IPS DF 6.9 (cell line): Measurements from ENCODE around the gene SLC26A1.

ENCODE experiments used
- DNase-seq: peaks from one replicate; pipeline ENCODE4 v3.0.0-alpha.2; 2013; ENCODE audit warnings: low read depth, low spot score
- H3K27ac ChIP-seq: one replicate; pipeline ENCODE4 v1.5.1; 2013; ENCODE audit warnings: low read length, control low read depth
- H3K27me3 ChIP-seq: 2 replicates; pipeline ENCODE4 v1.6.1; 2013; ENCODE audit warnings: mild to moderate bottlenecking, low read length; ENCODE audit not compliant: control insufficient read depth, insufficient read depth
- H3K36me3 ChIP-seq: 2 replicates; pipeline ENCODE4 v1.6.1; 2013; ENCODE audit warnings: low read length; ENCODE audit not compliant: control insufficient read depth, insufficient read depth
- H3K4me1 ChIP-seq: 2 replicates; pipeline ENCODE4 v1.6.1; 2013; ENCODE audit warnings: low read length; ENCODE audit not compliant: control insufficient read depth, insufficient read depth
- H3K4me3 ChIP-seq: 2 replicates; pipeline ENCODE4 v1.5.1; 2013; ENCODE audit warnings: mild to moderate bottlenecking, low read length
- H3K9me3 ChIP-seq: 2 replicates; pipeline ENCODE4 v1.6.1; 2013; ENCODE audit warnings: low read length, inconsistent platforms; ENCODE audit not compliant: control insufficient read depth, insufficient read depth
- WGBS: extraction: QIAGEN DNeasy Blood & Tissue Kit; methylation state at CpG from one replicate; pipeline ENCODE4 v1.1.7; 2013; ENCODE audit warnings: mixed read lengths, missing lambda C conversion rate; ENCODE audit not compliant: insufficient read length, insufficient coverage; 5-methylcytosine and 5-hydroxymethylcytosine counted together

Gene SLC26A1

GRCh38 chr4:1019729-1020470, 26.7 kb upstream of the SLC26A1 start:
- DNase-seq: no peak
- Histone ChIP-seq H3K4me3 (no peak overlapping the region), H3K9me3 (no peaks in the 10 kb centered on the region), H3K4me1 (peaks cover 1% of the 10 kb centered on the region; the same call in 1 of the 2 replicates), H3K36me3 (peaks cover 2% of the 10 kb centered on the region; the same call in 1 of the 2 replicates), H3K27ac (no peak overlapping the region), H3K27me3 (no peaks in the 10 kb centered on the region)
- no CpG with 5 or more reads among the region's 23 CpGs for WGBS

GRCh38 chr4:1019320-1019719, 26.1 kb upstream of the SLC26A1 start:
- Histone ChIP-seq H3K9me3 (no peaks in the 10 kb centered on the region), H3K36me3 (peaks cover under 1% of the 10 kb centered on the region; the same call in 1 of the 2 replicates), H3K4me1 (peaks cover 1% of the 10 kb centered on the region; the same call in 1 of the 2 replicates), H3K27ac (no peak overlapping the region), H3K27me3 (no peaks in the 10 kb centered on the region), H3K4me3 (no peak overlapping the region)
- no CpG with 5 or more reads among the region's 9 CpGs for WGBS
- DNase-seq: no peak

GRCh38 chr4:1018147-1019020, 25.2 kb upstream of the SLC26A1 start:
- Histone ChIP-seq H3K27ac (no peak overlapping the region), H3K27me3 (no peaks in the 10 kb centered on the region), H3K36me3 (no peaks in the 10 kb centered on the region; the same call in 1 of the 2 replicates), H3K9me3 (no peaks in the 10 kb centered on the region), H3K4me3 (no peak overlapping the region), H3K4me1 (peaks cover 1% of the 10 kb centered on the region; the same call in 1 of the 2 replicates)
- no CpG with 5 or more reads among the region's 29 CpGs for WGBS
- no peak for DNase-seq

DNA sequence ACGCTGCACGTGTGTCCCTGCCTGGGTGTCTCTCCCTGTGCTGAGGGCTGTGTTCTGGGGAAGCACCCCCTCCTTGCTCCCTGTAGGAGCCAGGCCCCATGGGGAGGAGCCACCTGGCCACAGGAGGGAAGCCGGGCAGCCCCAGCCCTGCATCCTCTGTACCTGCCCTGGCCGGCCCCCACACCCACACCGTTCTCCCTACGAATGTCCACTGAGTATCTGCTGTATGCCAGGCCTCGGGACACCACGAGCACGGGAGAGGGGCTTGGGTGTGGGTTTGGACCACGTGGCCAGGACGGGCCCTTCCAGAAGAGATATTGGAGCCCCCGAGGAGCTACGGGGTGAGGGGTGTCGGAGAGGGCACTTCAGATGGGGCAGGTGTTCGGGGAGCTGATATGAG, 24.5 kb upstream of the SLC26A1 start:
- no CpG with 5 or more reads among the region's 15 CpGs for WGBS
- Histone ChIP-seq H3K27ac (no peak overlapping the region), H3K27me3 (no peaks in the 10 kb centered on the region), H3K4me3 (no peak overlapping the region), H3K9me3 (no peaks in the 10 kb centered on the region), H3K36me3 (no peaks in the 10 kb centered on the region; the same call in 1 of the 2 replicates), H3K4me1 (peaks cover 1% of the 10 kb centered on the region; the same call in 1 of the 2 replicates)
- DNase-seq: no peak

GRCh38 chr4:1017211-1017610, 24.0 kb upstream of the SLC26A1 start:
- Histone ChIP-seq H3K9me3 (no peaks in the 10 kb centered on the region), H3K4me1 (peaks cover 1% of the 10 kb centered on the region; the same call in 1 of the 2 replicates), H3K27ac (no peak overlapping the region), H3K4me3 (no peak overlapping the region), H3K27me3 (no peaks in the 10 kb centered on the region), H3K36me3 (no peaks in the 10 kb centered on the region; the same call in 1 of the 2 replicates)
- no peak for DNase-seq
- no CpG with 5 or more reads among the region's 16 CpGs for WGBS

- Histone ChIP-seq H3K36me3 (no peaks in the 10 kb centered on the region; the same call in 1 of the 2 replicates), H3K4me3 (no peak overlapping the region), H3K27me3 (peaks cover under 1% of the 10 kb centered on the region; the same call in 1 of the 2 replicates), H3K27ac (no peak overlapping the region), H3K9me3 (no peaks in the 10 kb centered on the region), H3K4me1 (peaks cover 1% of the 10 kb centered on the region; the same call in 1 of the 2 replicates)
- DNase-seq: no peak
- no CpG with 5 or more reads among the region's 10 CpGs for WGBS
These were observed 22.5 kb upstream of the SLC26A1 start for GRCh38 chr4:1015746-1016145.

DNA sequence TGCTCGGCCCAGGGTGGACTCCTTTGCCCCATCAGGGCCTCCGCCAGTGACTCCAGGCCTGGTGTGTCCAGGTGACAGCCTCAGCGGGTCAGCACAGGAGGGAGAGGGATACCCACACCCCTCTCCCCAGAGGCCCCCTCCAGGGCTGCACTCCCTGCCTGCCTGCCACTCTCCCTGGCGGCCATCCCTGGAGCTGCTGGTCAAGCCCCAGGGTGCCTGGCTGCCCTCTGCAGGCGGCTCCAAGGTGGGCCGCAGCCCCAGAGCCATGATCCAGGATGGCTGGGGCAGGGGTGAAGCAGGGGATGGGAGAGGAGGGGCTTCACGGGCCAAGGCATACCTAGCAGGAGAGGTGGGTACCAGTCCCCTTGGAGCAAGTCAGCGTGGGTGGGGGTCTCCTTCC, 22.0 kb upstream of the SLC26A1 start:
- no CpG with 5 or more reads among the region's 8 CpGs for WGBS
- Histone ChIP-seq H3K27ac (no peak overlapping the region), H3K4me1 (peaks cover 2% of the 10 kb centered on the region; the same call in 1 of the 2 replicates), H3K36me3 (no peaks in the 10 kb centered on the region; the same call in 1 of the 2 replicates), H3K27me3 (peaks cover 6% of the 10 kb centered on the region; the same call in 1 of the 2 replicates), H3K9me3 (no peaks in the 10 kb centered on the region), H3K4me3 (no peak overlapping the region)
- no peak for DNase-seq

DNA sequence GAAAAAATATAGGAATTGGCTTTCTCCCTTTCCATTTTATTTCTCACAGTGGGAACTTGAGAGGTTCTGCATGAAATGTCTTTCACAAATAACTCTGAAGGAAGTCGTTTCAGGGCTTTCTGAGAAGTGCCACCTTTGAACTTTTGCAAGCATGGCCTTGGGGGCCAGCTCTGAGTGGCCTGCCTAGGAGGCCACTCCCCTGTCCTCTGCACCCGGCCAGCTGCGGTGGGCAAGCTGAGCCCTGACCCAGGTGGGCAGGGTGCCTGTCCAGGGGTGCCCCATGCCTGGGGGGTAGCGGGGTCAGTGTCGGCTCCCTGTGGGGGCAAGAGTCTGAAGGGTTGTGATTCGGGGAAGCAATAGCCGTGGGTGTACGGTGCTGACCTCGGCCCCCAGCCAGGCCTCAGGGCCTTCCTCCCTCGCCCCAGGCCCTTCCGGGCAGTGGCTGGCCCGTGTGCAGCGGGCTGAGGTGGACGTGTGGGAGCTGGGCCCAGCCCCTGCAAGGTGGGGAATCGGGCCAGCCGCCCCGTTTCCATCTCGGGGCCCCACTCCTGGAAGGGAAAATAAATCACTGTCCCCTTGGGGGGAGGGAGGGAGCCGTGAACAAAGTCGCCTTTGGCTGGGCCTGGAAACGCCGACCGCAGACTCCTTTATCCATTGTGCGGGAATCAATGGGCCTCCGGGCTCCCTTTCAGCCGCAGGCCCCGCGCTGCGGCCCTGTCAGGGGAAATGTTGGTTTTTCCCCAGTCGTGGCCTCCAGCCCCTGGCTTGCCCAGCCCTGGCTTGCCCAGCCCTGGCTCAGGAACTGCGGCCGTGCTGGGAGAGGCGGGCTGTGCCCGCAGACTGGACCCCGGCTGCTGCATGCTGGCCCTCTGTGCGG, 21.3 kb upstream of the SLC26A1 start:
- WGBS: no CpG with 5 or more reads among the region's 36 CpGs
- Histone ChIP-seq H3K4me1 (peaks cover 5% of the 10 kb centered on the region; the same call in 1 of the 2 replicates), H3K27ac (no peak overlapping the region), H3K36me3 (no peaks in the 10 kb centered on the region; the same call in 1 of the 2 replicates), H3K4me3 (no peak overlapping the region), H3K9me3 (no peaks in the 10 kb centered on the region), H3K27me3 (peaks cover 10% of the 10 kb centered on the region; the same call in 1 of the 2 replicates)
- DNase-seq: no peak

GRCh38 chr4:1013225-1014073, 20.2 kb upstream of the SLC26A1 start:
- peaks cover 5% of the 10 kb centered on the region; the same call in 1 of the 2 replicates for H3K4me1 ChIP-seq
- H3K9me3 ChIP-seq: no peaks in the 10 kb centered on the region
- H3K27me3 ChIP-seq: peaks cover 16% of the 10 kb centered on the region
- H3K27ac ChIP-seq: no peak overlapping the region
- no peak overlapping the region for H3K4me3 ChIP-seq
- DNase-seq: no peak
- H3K36me3 ChIP-seq: no peaks in the 10 kb centered on the region; the same call in 1 of the 2 replicates
- no CpG with 5 or more reads among the region's 43 CpGs for WGBS
